ENCODE results near the gene RAB6D.
"Not testable (repeated sequence)": the region's sequence is repeated elsewhere in the genome, so short reads cannot be mapped to it uniquely, and the experiment has no call there.

DNA sequence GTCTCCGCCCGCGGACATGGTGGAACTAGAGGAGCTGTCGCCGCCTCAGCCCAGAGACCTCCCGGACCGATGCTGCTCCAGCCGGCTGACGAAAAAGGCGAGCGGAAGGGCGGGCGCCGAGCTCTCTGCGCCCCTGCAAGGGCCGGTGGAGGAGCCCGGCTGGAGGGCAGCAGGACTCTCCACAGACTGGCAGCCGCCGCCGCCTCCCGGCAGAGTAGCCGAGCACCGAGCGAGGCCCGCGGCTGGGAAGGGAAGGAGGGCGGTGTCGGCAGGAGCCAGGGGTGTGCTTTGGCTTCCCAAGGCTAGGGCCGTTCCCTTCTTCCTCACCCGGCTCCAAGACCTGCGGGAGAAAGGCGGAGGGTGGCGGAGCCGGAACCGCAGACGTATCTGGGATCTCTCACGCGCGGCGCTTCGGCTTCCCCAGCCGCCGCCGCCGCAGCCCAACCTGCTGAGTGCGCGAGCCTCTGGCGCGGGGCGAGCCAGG is at the start of gene RAB6D:
- TF ChIP-seq, protein P1, sequence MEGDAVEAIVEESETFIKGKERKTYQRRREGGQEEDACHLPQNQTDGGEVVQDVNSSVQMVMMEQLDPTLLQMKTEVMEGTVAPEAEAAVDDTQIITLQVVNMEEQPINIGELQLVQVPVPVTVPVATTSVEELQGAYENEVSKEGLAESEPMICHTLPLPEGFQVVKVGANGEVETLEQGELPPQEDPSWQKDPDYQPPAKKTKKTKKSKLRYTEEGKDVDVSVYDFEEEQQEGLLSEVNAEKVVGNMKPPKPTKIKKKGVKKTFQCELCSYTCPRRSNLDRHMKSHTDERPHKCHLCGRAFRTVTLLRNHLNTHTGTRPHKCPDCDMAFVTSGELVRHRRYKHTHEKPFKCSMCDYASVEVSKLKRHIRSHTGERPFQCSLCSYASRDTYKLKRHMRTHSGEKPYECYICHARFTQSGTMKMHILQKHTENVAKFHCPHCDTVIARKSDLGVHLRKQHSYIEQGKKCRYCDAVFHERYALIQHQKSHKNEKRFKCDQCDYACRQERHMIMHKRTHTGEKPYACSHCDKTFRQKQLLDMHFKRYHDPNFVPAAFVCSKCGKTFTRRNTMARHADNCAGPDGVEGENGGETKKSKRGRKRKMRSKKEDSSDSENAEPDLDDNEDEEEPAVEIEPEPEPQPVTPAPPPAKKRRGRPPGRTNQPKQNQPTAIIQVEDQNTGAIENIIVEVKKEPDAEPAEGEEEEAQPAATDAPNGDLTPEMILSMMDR (IDR thresholded peaks at IDR 0.05), result not testable (repeated sequence)
- not testable (repeated sequence) for TF ChIP-seq POLR2A (IDR thresholded peaks at IDR 0.05)
